SH-SY5Y (cell line): ENCODE data around the gene KL.

ENCODE experiments used
- GATA2 ChIP-seq: IDR thresholded peaks from 2 replicates; pipeline ENCODE4 v1.6.1; 2011; ENCODE audit warnings: mild to moderate bottlenecking, low read depth, low read length
- GATA3 ChIP-seq: IDR thresholded peaks from 2 replicates; pipeline ENCODE4 v1.6.1; 2011; ENCODE audit warnings: low read depth, mild to moderate bottlenecking, low read length, moderate library complexity

GRCh38 chr13:33008946-33009722 lies 7.1 kb upstream of the KL start:
- TF ChIP-seq GATA3 (no peak), GATA2 (no peak)
